GM12874 (cell line): ENCODE results near the gene EEF2K.

ENCODE experiments used
- CTCF ChIP-seq: IDR thresholded peaks from 2 replicates; pipeline ENCODE4 v1.5.1; 2011; ENCODE audit warnings: low read depth, mild to moderate bottlenecking, control low read depth, low read length, moderate library complexity; ENCODE audit not compliant: insufficient read depth

Gene EEF2K

GRCh38 chr16:22304411-22304810, 98.3 kb downstream of the EEF2K start:
- TF ChIP-seq CTCF: no peak

GRCh38 chr16:22306788-22307187, 100.7 kb downstream of the EEF2K start:
- TF ChIP-seq CTCF: no peak

GRCh38 chr16:22307838-22308237, 101.8 kb downstream of the EEF2K start:
- no peak for TF ChIP-seq CTCF

GRCh38 chr16:22308824-22309520, 102.9 kb downstream of the EEF2K start:
- TF ChIP-seq CTCF: no peak

- TF ChIP-seq CTCF: no peak
These were observed 105.4 kb downstream of the EEF2K start for GRCh38 chr16:22311520-22311919.

GRCh38 chr16:22312897-22313781, 107.1 kb downstream of the EEF2K start:
- no peak for TF ChIP-seq CTCF

- no peak for TF ChIP-seq CTCF
These were observed 107.9 kb downstream of the EEF2K start for GRCh38 chr16:22313876-22314470.
